H1 (cell line): ENCODE data around the gene COPS9. TPM values are rescaled to one million over a fixed set of nuclear protein-coding genes. Genes with fewer than 3 reads are reported as not detected.

ENCODE experiments used
- CTCF ChIA-PET: fragments of 300-600 bp; sonication (Branson Sonifier 250); formaldehyde crosslinking; loops from one replicate; lab custom pipeline; 2021; ENCODE audit not compliant: partially characterized antibody; lab: Charles Lee
- POLR2A ChIA-PET: fragments of 300-600 bp; sonication (Branson Sonifier 250); formaldehyde crosslinking; loops from one replicate; lab custom pipeline; 2021; ENCODE audit warnings: inconsistent platforms; ENCODE audit not compliant: partially characterized antibody; lab: Charles Lee
- DNase-seq, 2 experiments: peaks; one replicate each; pipeline versions ENCODE4 v3.0.0 to v3.0.0-alpha.2; 2010 to 2022; ENCODE audit warnings: low spot score in 2 of 2, low read depth in 1 of 2, mixed read lengths in 1 of 2
- FAIRE-seq: peaks from 2 replicates; lab custom pipeline; 2011; peaks lifted over from hg19 to GRCh38; lab: Jason Lieb, UNC
- H2AFZ ChIP-seq: 2 replicates; pipeline ENCODE4 v1.8.1; 2012; ENCODE audit warnings: low read length, inconsistent platforms
- H2AK5ac ChIP-seq: 2 replicates; pipeline ENCODE4 v1.6.1; 2013; ENCODE audit warnings: low read depth, low read length
- H2BK120ac ChIP-seq: replicated peaks from 2 replicates; pipeline ENCODE3; 2013; ENCODE audit warnings: low read depth, low read length, inconsistent platforms
- H2BK12ac ChIP-seq: 2 replicates; pipeline ENCODE4 v1.6.1; 2013; ENCODE audit warnings: low read depth, low read length
- H2BK15ac ChIP-seq: 2 replicates; pipeline ENCODE4 v1.6.1; 2013; ENCODE audit warnings: low read length
- H2BK20ac ChIP-seq: 2 replicates; pipeline ENCODE4 v1.6.1; 2013; ENCODE audit warnings: low read length
- H2BK5ac ChIP-seq: 2 replicates; pipeline ENCODE4 v1.6.1; 2013; ENCODE audit warnings: low read depth, low read length
- H3K14ac ChIP-seq: 2 replicates; pipeline ENCODE4 v1.6.1; 2013; ENCODE audit warnings: inconsistent platforms; ENCODE audit not compliant: insufficient read length
- H3K18ac ChIP-seq: 2 replicates; pipeline ENCODE4 v1.6.1; 2013; ENCODE audit warnings: low read length; ENCODE audit errors: extremely low read depth
- H3K23ac ChIP-seq: 2 replicates; pipeline ENCODE4 v1.6.1; 2013; ENCODE audit warnings: inconsistent platforms; ENCODE audit not compliant: insufficient read length
- H3K23me2 ChIP-seq: 2 replicates; pipeline ENCODE4 v1.6.1; 2013; ENCODE audit warnings: low read depth, low read length
- H3K27ac ChIP-seq: 2 replicates; pipeline ENCODE4 v1.6.1; 2011; ENCODE audit warnings: low read depth, low read length, inconsistent platforms
- H3K27me3 ChIP-seq, 4 experiments: replicated peaks in 1 of 4; 1 replicate in 1 of 4; 2 replicates in 3 of 4; pipeline versions ENCODE4 v1.6.1 to v1.8.1; 2011 to 2013; ENCODE audit warnings: low read length in 3 of 4, mild to moderate bottlenecking in 3 of 4, inconsistent platforms in 2 of 4, mixed read lengths in 2 of 4, moderate library complexity in 1 of 4; ENCODE audit not compliant: control insufficient read depth in 3 of 4, insufficient read depth in 3 of 4; ENCODE audit errors: extremely low read depth in 1 of 4
- H3K36me3 ChIP-seq, 4 experiments: 2 replicates each; pipeline versions ENCODE4 v1.6.1 to v1.8.1; 2011 to 2013; ENCODE audit warnings: mild to moderate bottlenecking in 4 of 4, low read length in 3 of 4, moderate library complexity in 2 of 4, control low read depth in 1 of 4, inconsistent platforms in 1 of 4; ENCODE audit not compliant: insufficient read depth in 4 of 4, control insufficient read depth in 2 of 4
- H3K4ac ChIP-seq: replicated peaks from 2 replicates; pipeline ENCODE3; 2013; ENCODE audit warnings: low read length, low read depth, mixed read lengths, inconsistent platforms; ENCODE audit not compliant: insufficient read length
- H3K4me1 ChIP-seq, 4 experiments: replicated peaks in 1 of 4; 1 replicate in 1 of 4; 2 replicates in 3 of 4; pipeline versions ENCODE4 v1.6.1 to v1.8.1; 2011 to 2013; ENCODE audit warnings: low read length in 3 of 4, inconsistent platforms in 2 of 4, mixed read lengths in 1 of 4; ENCODE audit not compliant: insufficient read depth in 4 of 4, control insufficient read depth in 3 of 4
- H3K4me2 ChIP-seq, 2 experiments: 2 replicates each; pipeline versions ENCODE4 v1.6.1 to v1.8.1; 2011 to 2013; ENCODE audit warnings: low read depth in 2 of 2, low read length in 2 of 2, control low read depth in 1 of 2, inconsistent platforms in 1 of 2, mild to moderate bottlenecking in 1 of 2; ENCODE audit not compliant: insufficient read depth in 1 of 2
- H3K4me3 ChIP-seq, 4 experiments: fragments of 200-600, 300-600 bp in 1 of 4; sonication (generic), shearing (Covaris generic), sonication (Bioruptor Twin) in 1 of 4; 2 replicates each; pipeline versions ENCODE4 v1.5.1 to v1.8.1; 2011 to 2016; ENCODE audit warnings: low read length in 4 of 4, low read depth in 3 of 4, control low read depth in 2 of 4, inconsistent platforms in 2 of 4, mild to moderate bottlenecking in 2 of 4, mixed read lengths in 1 of 4, moderate library complexity in 1 of 4; ENCODE audit not compliant: insufficient read depth in 2 of 4; ENCODE audit errors: extremely low read depth in 1 of 4
- H3K56ac ChIP-seq: replicated peaks from 2 replicates; pipeline ENCODE3; 2013; ENCODE audit warnings: low read depth, mild to moderate bottlenecking, mixed read lengths, low read length, inconsistent platforms; ENCODE audit not compliant: insufficient read length
- H3K79me1 ChIP-seq: 2 replicates; pipeline ENCODE4 v1.6.1; 2013; ENCODE audit warnings: low read depth, low read length, control low read depth
- H3K79me2 ChIP-seq, 2 experiments: 2 replicates each; pipeline versions ENCODE4 v1.6.1 to v1.8.1; 2012 to 2013; ENCODE audit warnings: low read length in 2 of 2, mild to moderate bottlenecking in 2 of 2, inconsistent platforms in 1 of 2; ENCODE audit not compliant: insufficient read depth in 2 of 2, control insufficient read depth in 1 of 2
- H3K9ac ChIP-seq, 4 experiments: replicated peaks in 1 of 4; 1 replicate in 1 of 4; 2 replicates in 3 of 4; pipeline versions ENCODE4 v1.6.1 to v1.8.1; 2011 to 2013; ENCODE audit warnings: low read depth in 3 of 4, low read length in 3 of 4, control low read depth in 2 of 4, mild to moderate bottlenecking in 2 of 4, moderate library complexity in 2 of 4, inconsistent platforms in 1 of 4; ENCODE audit errors: extremely low read depth in 1 of 4
- H3K9me3 ChIP-seq, 2 experiments: 2 replicates each; pipeline versions ENCODE4 v1.6.1 to v1.8.1; 2012 to 2013; ENCODE audit warnings: mild to moderate bottlenecking in 2 of 2, moderate library complexity in 2 of 2, control low read depth in 1 of 2, inconsistent platforms in 1 of 2, low read depth in 1 of 2, low read length in 1 of 2, mixed read lengths in 1 of 2; ENCODE audit not compliant: insufficient read depth in 2 of 2
- H4K20me1 ChIP-seq, 2 experiments: replicated peaks in 1 of 2; 2 replicates each; pipeline versions ENCODE3 to v1.8.1; 2011 to 2013; ENCODE audit warnings: inconsistent platforms in 2 of 2, low read length in 2 of 2, mild to moderate bottlenecking in 1 of 2; ENCODE audit not compliant: insufficient read depth in 2 of 2, control insufficient read depth in 1 of 2
- H4K5ac ChIP-seq: 2 replicates; pipeline ENCODE4 v1.6.1; 2013; ENCODE audit warnings: low read length, low read depth, mixed read lengths, inconsistent platforms; ENCODE audit not compliant: insufficient read length
- H4K8ac ChIP-seq: 2 replicates; pipeline ENCODE4 v1.8.0; 2013; ENCODE audit warnings: mild to moderate bottlenecking, moderate library complexity, low read length, inconsistent platforms; ENCODE audit not compliant: insufficient read depth; ENCODE audit errors: extremely low read depth
- H4K91ac ChIP-seq: replicated peaks from 2 replicates; pipeline ENCODE3; 2013; ENCODE audit warnings: low read length, mixed read lengths, inconsistent platforms; ENCODE audit not compliant: insufficient read length
- CBX8 ChIP-seq: fragments of 300-800, 300-1000 bp; sonication (generic); IDR thresholded peaks from 2 replicates; pipeline ENCODE4 v1.7.1; 2016; ENCODE audit warnings: low read depth, low read length, borderline replicate concordance
- FOSL1 ChIP-seq: IDR thresholded peaks from 2 replicates; pipeline ENCODE4 v1.6.1; 2011; ENCODE audit warnings: mild to moderate bottlenecking, low read depth, low read length, moderate library complexity; ENCODE audit not compliant: insufficient read depth
- HDAC6 ChIP-seq: IDR thresholded peaks from one replicate; pipeline ENCODE4 v1.7.1; 2012; ENCODE audit warnings: low read depth, mild to moderate bottlenecking, inconsistent platforms, low read length, moderate library complexity
- JUN ChIP-seq: IDR thresholded peaks from 2 replicates; pipeline ENCODE4 v1.6.1; 2011; ENCODE audit warnings: low read depth, mild to moderate bottlenecking, improper control_type of control experiment, low read length
- MAFK ChIP-seq: IDR thresholded peaks from 2 replicates; pipeline ENCODE4 v1.6.1; 2012; ENCODE audit warnings: low read depth, mild to moderate bottlenecking, improper control_type of control experiment, low read length
- NANOG ChIP-seq: IDR thresholded peaks from 2 replicates; pipeline ENCODE4 v1.6.1; 2011; ENCODE audit warnings: low read length, low read depth, mild to moderate bottlenecking, inconsistent platforms; ENCODE audit not compliant: insufficient read depth, poor library complexity, severe bottlenecking
- RAD21 ChIP-seq, 2 experiments: IDR thresholded peaks in 1 of 2; conservative IDR thresholded peaks in 1 of 2; 2 replicates each; pipeline ENCODE4 v1.6.1; 2011; ENCODE audit warnings: low read depth in 2 of 2, low read length in 2 of 2, improper control_type of control experiment in 1 of 2, inconsistent platforms in 1 of 2, mild to moderate bottlenecking in 1 of 2, moderate library complexity in 1 of 2
- RNF2 ChIP-seq: fragments of 200-900, 300-1000 bp; sonication (generic); IDR thresholded peaks from 2 replicates; pipeline ENCODE4 v1.7.1; 2016; ENCODE audit warnings: borderline replicate concordance, low read depth, mild to moderate bottlenecking, antibody characterized with exemption, low read length; ENCODE audit not compliant: poor library complexity, severe bottlenecking; ENCODE audit errors: missing control alignments
- RXRA ChIP-seq: IDR thresholded peaks from 2 replicates; pipeline ENCODE4 v1.6.1; 2011; ENCODE audit warnings: low read depth, mild to moderate bottlenecking, low read length, moderate library complexity; ENCODE audit not compliant: insufficient read depth
- SP1 ChIP-seq: IDR thresholded peaks from 2 replicates; pipeline ENCODE4 v1.6.1; 2011; ENCODE audit warnings: low read depth, low read length
- WGBS, 2 experiments: shearing (Covaris generic) in 1 of 2; methylation state at CpG; one replicate each; pipeline versions ENCODE4 v1.1.6 to v1.1.7; 2013 to 2015; ENCODE audit warnings: low lambda C conversion rate in 2 of 2, mixed read lengths in 2 of 2, inconsistent platforms in 1 of 2, low coverage in 1 of 2, missing lambda C conversion rate in 1 of 2; ENCODE audit not compliant: insufficient replicate concordance in 2 of 2, insufficient coverage in 1 of 2, insufficient read length in 1 of 2; ENCODE audit errors: extremely low coverage in 1 of 2, missing lambda C conversion rate in 1 of 2; 5-methylcytosine and 5-hydroxymethylcytosine counted together
- polyA plus RNA-seq, 7 experiments: library from polyadenylated mRNA; depleted of rRNA in 3 of 7; stranded (reverse) in 5 of 7; unstranded in 2 of 7; fragments of >200 nt in 5 of 7; fragments of 200-250 nt in 2 of 7; gene quantifications; 1 replicate in 5 of 7; 2 replicates in 1 of 7; 4 replicates in 1 of 7; pipeline versions ENCODE4 v1.2.1 to v1.2.3, GENCODE V29; 2011 to 2013; ENCODE audit warnings: missing spikeins in 2 of 7, mixed read lengths in 2 of 7
- total RNA-seq: library from RNA; stranded (reverse); fragmentation: NEBNext Ultra II Directional; extraction: Animal tissue kit (Norgen Biotek cat#: 25700); gene quantifications from 2 replicates; pipeline ENCODE4 v1.2.1, GENCODE V29; 2021
- TF ChIP-seq, protein P1 (sequence below): IDR thresholded peaks from 2 replicates; pipeline ENCODE4 v1.6.1; 2012; ENCODE audit warnings: inconsistent platforms

COPS9 gene
- total and polyA plus RNA-seq, 2 of the 8 experiments (the other 6 are each of a cell fraction or from before 2014, with no cell fraction given) = 154 to 234 TPM

DNA sequence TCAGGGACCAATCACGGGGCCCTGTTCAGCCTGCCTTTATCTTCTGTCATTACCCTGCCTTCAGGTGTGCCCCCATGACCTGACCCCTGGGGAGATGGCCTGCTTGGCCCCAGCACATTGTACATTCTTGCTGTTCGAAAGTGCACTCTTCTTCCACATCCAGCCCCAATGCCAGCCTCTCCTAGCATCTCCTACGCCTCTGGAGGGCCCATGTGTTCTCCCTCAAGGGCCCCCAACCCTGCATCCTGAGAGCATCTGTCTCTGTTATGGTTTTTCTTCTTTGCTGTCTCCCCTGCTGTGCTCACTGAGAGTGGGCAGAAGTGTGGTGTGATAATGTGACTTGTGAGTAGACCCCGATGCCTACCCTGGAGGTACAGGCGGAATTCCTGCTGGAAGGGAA lies 45.9 kb upstream of the COPS9 start:
- no peak overlapping the region for H3K27ac ChIP-seq
- ChIA-PET CTCF (no interaction called here), POLR2A (no interaction called here)
- 0 out of 7 replicates have a peak, but pooled peaks cover 0 to 3% (median 0%) of the 10 kb centered on the region in 4 experiments for H3K27me3 ChIP-seq
- H3K4me3 ChIP-seq = no peak overlapping the region
- no peak overlapping the region for H2BK15ac ChIP-seq
- no peak overlapping the region for H2BK5ac ChIP-seq
- H2AK5ac ChIP-seq = no peak overlapping the region
- no peaks in the 10 kb centered on the region for H3K79me1 ChIP-seq
- H3K56ac ChIP-seq = no peak overlapping the region
- no peaks in the 10 kb centered on the region for H3K36me3 ChIP-seq
- no peaks in the 10 kb centered on the region for H3K79me2 ChIP-seq
- no peak overlapping the region for H3K4me2 ChIP-seq
- H3K14ac ChIP-seq = no peak overlapping the region
- no peak overlapping the region for H2BK120ac ChIP-seq
- DNase-seq (no peak), FAIRE-seq (no peak)
- H4K5ac ChIP-seq = no peak overlapping the region
- no peak overlapping the region for H2AFZ ChIP-seq
- H4K8ac ChIP-seq = no peak overlapping the region
- H3K23me2 ChIP-seq = no peaks in the 10 kb centered on the region
- no peaks in the 10 kb centered on the region for H4K20me1 ChIP-seq
- H2BK20ac ChIP-seq = no peak overlapping the region
- no peak overlapping the region for H3K18ac ChIP-seq
- TF ChIP-seq RXRA (no peak), JUN (no peak), NANOG (no peak), FOSL1 (no peak), CBX8 (no peak), HDAC6 (no peak), SP1 (no peak), RAD21 (IDR thresholded peaks at IDR 0.05 in 1 of 2, conservative IDR thresholded peaks at IDR 0.05 in 1 of 2; ENCODE audit: low read depth in 2 of 2, low read length in 2 of 2) (no peak), RNF2 (no peak), MAFK (no peak)
- TF ChIP-seq, protein P1, sequence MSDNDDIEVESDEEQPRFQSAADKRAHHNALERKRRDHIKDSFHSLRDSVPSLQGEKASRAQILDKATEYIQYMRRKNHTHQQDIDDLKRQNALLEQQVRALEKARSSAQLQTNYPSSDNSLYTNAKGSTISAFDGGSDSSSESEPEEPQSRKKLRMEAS = no peak
- 83% methylated on average over 5 of the region's 5 CpGs; no CpG with 5 or more reads in 1 of the 2 experiments for WGBS, 2 experiments
- H4K91ac ChIP-seq = no peak overlapping the region
- no peak overlapping the region for H2BK12ac ChIP-seq
- H3K23ac ChIP-seq = no peak overlapping the region
- H3K9ac ChIP-seq = no peak overlapping the region
- no peak overlapping the region for H3K4ac ChIP-seq
- H3K4me1 ChIP-seq = no peaks in the 10 kb centered on the region; a peak in 1 of 7 replicates
- peaks cover 5 to 6% of the 10 kb centered on the region in 2 experiments; a peak in 2 of 4 replicates for H3K9me3 ChIP-seq
